Left ventricle myocardium superior (tissue), 1 donor: ENCODE measurements around the gene DCAF8L1. TPM values are rescaled to one million over a fixed set of nuclear protein-coding genes. Genes with fewer than 3 reads are reported as not detected.

Experiments
- total RNA-seq: library from RNA; stranded (reverse); fragmentation: NEBNext Ultra II Directional; extraction: Animal tissue kit (Norgen Biotek cat#: 25700); gene quantifications from one replicate; pipeline ENCODE4 v1.2.1, GENCODE V29; 2021
- donor health status: DM: no; HTN: yes; CAD: no; lungs with severe emphysema.

DCAF8L1 gene
- total RNA-seq, 1 donor from 2014 or later: not detected

Other genes with a start within 250 kb of the DCAF8L1 start
- gene MAGEB10, start 173.5 kb downstream of the DCAF8L1 start, total RNA-seq: not detected